HCT116 (cell line): ENCODE measurements around the gene ATCAY. TPM values are rescaled to one million over a fixed set of nuclear protein-coding genes. Genes with fewer than 3 reads are reported as not detected.
"Not testable (repeated sequence)": the region's sequence is repeated elsewhere in the genome, so short reads cannot be mapped to it uniquely, and the experiment has no call there.

Experiments used
- ATAC-seq: fragments of 200-7000 bp; cut with Tn5 transposase; 2 replicates; pipeline ENCODE4 v1.9.1; 2020; ENCODE audit warnings: mild to moderate bottlenecking, moderate library complexity
- BruUV-seq: library from RNA; stranded (reverse); fragments of 400-500 nt; replicated peaks from 2 replicates; lab custom pipeline; 2021; lab: Mats Ljungman, UMichigan
- CTCF ChIA-PET: fragments of 300-600 bp; sonication (Branson Sonifier 250); formaldehyde crosslinking; loops from one replicate; lab custom pipeline; 2021; ENCODE audit warnings: antibody characterized with exemption; lab: Charles Lee
- POLR2A ChIA-PET: fragments of 300-600, 350-600 bp; sonication (Branson Sonifier 250); formaldehyde crosslinking; loops from one replicate; lab custom pipeline; 2021; ENCODE audit warnings: antibody characterized with exemption; lab: Charles Lee
- RAD21 ChIA-PET, 2 experiments: fragments of 300-600 bp; sonication (Branson Sonifier 250); formaldehyde crosslinking; loops; one replicate each; lab custom pipeline; 2023; ENCODE audit warnings: low total read pairs in 2 of 2; ENCODE audit not compliant: uncharacterized antibody in 2 of 2, unreplicated experiment in 2 of 2, low non-redundant PET in 1 of 2; lab: Charles Lee
- DNase-seq: peaks from one replicate; pipeline ENCODE4 v3.0.0-alpha.2; 2010; ENCODE audit warnings: low read depth, low spot score
- H2AFZ ChIP-seq: fragments of 200-600 bp; shearing (Covaris generic), sonication (generic); 2 replicates; pipeline ENCODE4 v1.6.1; 2017; ENCODE audit warnings: low read depth, mixed run types, mixed read lengths, antibody characterized with exemption, low read length; ENCODE audit not compliant: poor library complexity, severe bottlenecking
- H3K27ac ChIP-seq: 2 replicates; pipeline ENCODE4 v1.5.1; 2012; ENCODE audit warnings: low read depth, low read length
- H3K27me3 ChIP-seq: fragments of 200-600 bp; sonication (generic); 2 replicates; pipeline ENCODE4 v1.6.1; 2016; ENCODE audit warnings: mixed run types, low read length, mixed read lengths; ENCODE audit not compliant: insufficient read depth
- H3K36me3 ChIP-seq, 2 experiments: fragments of 200-500 bp in 1 of 2; fragments of 200-600 bp in 1 of 2; sonication (Bioruptor generic) in 1 of 2; sonication (generic) in 1 of 2; 2 replicates each; pipeline versions ENCODE4 v1.5.1 to v1.6.1; 2014 to 2016; ENCODE audit warnings: low read length in 2 of 2, inconsistent platforms in 1 of 2, mixed read lengths in 1 of 2, mixed run types in 1 of 2; ENCODE audit not compliant: insufficient read depth in 2 of 2, control insufficient read depth in 1 of 2
- H3K4me1 ChIP-seq, 2 experiments: fragments of 200-600 bp in 1 of 2; sonication (generic) in 1 of 2; 2 replicates each; pipeline versions ENCODE4 v1.5.1 to v1.6.1; 2012 to 2017; ENCODE audit warnings: low read length in 2 of 2, inconsistent platforms in 1 of 2, mild to moderate bottlenecking in 1 of 2, mixed read lengths in 1 of 2, mixed run types in 1 of 2, moderate library complexity in 1 of 2; ENCODE audit not compliant: insufficient read depth in 2 of 2, control insufficient read depth in 1 of 2
- H3K4me2 ChIP-seq: fragments of 200-600 bp; sonication (generic); 2 replicates; pipeline ENCODE4 v1.6.1; 2017; ENCODE audit warnings: mixed run types, low read length, mixed read lengths
- H3K4me3 ChIP-seq, 2 experiments: fragments of 200-600 bp in 1 of 2; sonication (generic) in 1 of 2; replicated peaks in 1 of 2; 2 replicates each; pipeline ENCODE4 v1.5.1; 2011 to 2016; ENCODE audit warnings: low read length in 2 of 2, control low read depth in 1 of 2, low read depth in 1 of 2, mild to moderate bottlenecking in 1 of 2, mixed read lengths in 1 of 2, mixed run types in 1 of 2
- H3K79me2 ChIP-seq: fragments of 200-600 bp; sonication (generic); 2 replicates; pipeline ENCODE4 v1.6.1; 2017; ENCODE audit warnings: mild to moderate bottlenecking, mixed run types, low read length, moderate library complexity, mixed read lengths; ENCODE audit not compliant: insufficient read depth
- H3K9ac ChIP-seq: fragments of 200-600 bp; sonication (generic); 2 replicates; pipeline ENCODE4 v1.6.1; 2016; ENCODE audit warnings: low read length, mixed read lengths
- H3K9me2 ChIP-seq: fragments of 200-600 bp; sonication (generic), shearing (Covaris generic); 2 replicates; pipeline ENCODE4 v1.6.1; 2017; ENCODE audit warnings: mixed run types, mild to moderate bottlenecking, moderate library complexity; ENCODE audit not compliant: insufficient read depth
- H3K9me3 ChIP-seq, 2 experiments: fragments of 200-500 bp in 1 of 2; fragments of 200-600 bp in 1 of 2; sonication (Bioruptor generic) in 1 of 2; sonication (generic) in 1 of 2; 2 replicates each; pipeline ENCODE4 v1.6.1; 2014 to 2017; ENCODE audit warnings: low read length in 2 of 2, mixed read lengths in 2 of 2, inconsistent platforms in 1 of 2, low read depth in 1 of 2, mild to moderate bottlenecking in 1 of 2, mixed run types in 1 of 2, moderate library complexity in 1 of 2; ENCODE audit not compliant: control insufficient read depth in 1 of 2, insufficient read depth in 1 of 2
- H4K20me1 ChIP-seq: fragments of 200-600 bp; sonication (generic), shearing (Covaris generic); 2 replicates; pipeline ENCODE4 v1.6.1; 2017; ENCODE audit warnings: mixed run types, mild to moderate bottlenecking, moderate library complexity; ENCODE audit not compliant: insufficient read depth
- CBX3 ChIP-seq: IDR thresholded peaks from 2 replicates; pipeline ENCODE4 v1.6.1; 2012; ENCODE audit warnings: low read depth
- CEBPB ChIP-seq: IDR thresholded peaks from 2 replicates; pipeline ENCODE4 v1.6.1; 2012; ENCODE audit warnings: low read depth
- EGR1 ChIP-seq: IDR thresholded peaks from 2 replicates; pipeline ENCODE4 v1.6.1; 2012; ENCODE audit warnings: low read depth
- ELF1 ChIP-seq: IDR thresholded peaks from 2 replicates; pipeline ENCODE4 v1.6.1; 2012; ENCODE audit warnings: low read depth, borderline replicate concordance
- EZH2 ChIP-seq: fragments of 200-600 bp; sonication (generic); IDR thresholded peaks from 2 replicates; pipeline ENCODE4 v1.6.1; 2017; ENCODE audit warnings: antibody characterized with exemption, mixed run types
- EZH2phosphoT487 ChIP-seq: fragments of 200-600 bp; IDR thresholded peaks from 2 replicates; pipeline ENCODE4 v1.6.1; 2018; ENCODE audit warnings: antibody characterized with exemption, borderline replicate concordance
- FOSL1 ChIP-seq: IDR thresholded peaks from 2 replicates; pipeline ENCODE4 v1.6.1; 2012; ENCODE audit warnings: low read depth
- JUND ChIP-seq: IDR thresholded peaks from 2 replicates; pipeline ENCODE4 v1.6.1; 2012
- POLR2A ChIP-seq: IDR thresholded peaks from 2 replicates; pipeline ENCODE4 v1.7.0; 2011; ENCODE audit warnings: borderline replicate concordance; ENCODE audit not compliant: insufficient read depth, insufficient read length; ENCODE audit errors: extremely low read depth
- POLR2AphosphoS5 ChIP-seq: IDR thresholded peaks from 2 replicates; pipeline ENCODE4 v1.6.1; 2011; ENCODE audit warnings: mild to moderate bottlenecking, low read depth, low read length, moderate library complexity
- SIN3A ChIP-seq: IDR thresholded peaks from 2 replicates; pipeline ENCODE4 v1.6.1; 2012; ENCODE audit warnings: low read depth
- SP1 ChIP-seq: IDR thresholded peaks from 2 replicates; pipeline ENCODE4 v1.6.1; 2012; ENCODE audit warnings: low read depth
- TCF7L2 ChIP-seq: IDR thresholded peaks from 2 replicates; pipeline ENCODE4 v1.7.0; 2011; ENCODE audit warnings: borderline replicate concordance, inconsistent platforms; ENCODE audit not compliant: insufficient read depth, insufficient read length; ENCODE audit errors: extremely low read depth
- YY1 ChIP-seq: IDR thresholded peaks from 2 replicates; pipeline ENCODE4 v1.6.1; 2011; ENCODE audit warnings: low read length, low read depth, moderate library complexity, mild to moderate bottlenecking; ENCODE audit not compliant: insufficient replicate concordance; ENCODE audit errors: extremely low read depth
- ZFX ChIP-seq: fragments of 450-650 bp; IDR thresholded peaks from 2 replicates; pipeline ENCODE4 v1.6.1; 2017
- intact Hi-C: fragments of 100-400 bp; cut with micrococcal nuclease; formaldehyde crosslinking; loops from 2 replicates; pipeline ENCODE4 v1.10.0; 2022
- total RNA-seq: library from RNA; stranded (reverse); gene quantifications from one replicate; pipeline ENCODE4 v1.2.1, GENCODE V29; 2021; ENCODE audit not compliant: unreplicated experiment
- TF ChIP-seq, protein P1 (sequence below): IDR thresholded peaks from 2 replicates; pipeline ENCODE4 v1.6.1; 2012; ENCODE audit warnings: low read depth
- TF ChIP-seq, protein P2 (sequence below): IDR thresholded peaks from 2 replicates; pipeline ENCODE4 v1.6.1; 2011; ENCODE audit warnings: mild to moderate bottlenecking, low read length, moderate library complexity; ENCODE audit not compliant: insufficient replicate concordance; ENCODE audit errors: extremely low read depth
- TF ChIP-seq, protein P3 (sequence below): IDR thresholded peaks from 2 replicates; pipeline ENCODE4 v1.6.1; 2012

The ATCAY gene
- total RNA-seq, 1 experiment from 2014 or later, result not detected

DNA sequence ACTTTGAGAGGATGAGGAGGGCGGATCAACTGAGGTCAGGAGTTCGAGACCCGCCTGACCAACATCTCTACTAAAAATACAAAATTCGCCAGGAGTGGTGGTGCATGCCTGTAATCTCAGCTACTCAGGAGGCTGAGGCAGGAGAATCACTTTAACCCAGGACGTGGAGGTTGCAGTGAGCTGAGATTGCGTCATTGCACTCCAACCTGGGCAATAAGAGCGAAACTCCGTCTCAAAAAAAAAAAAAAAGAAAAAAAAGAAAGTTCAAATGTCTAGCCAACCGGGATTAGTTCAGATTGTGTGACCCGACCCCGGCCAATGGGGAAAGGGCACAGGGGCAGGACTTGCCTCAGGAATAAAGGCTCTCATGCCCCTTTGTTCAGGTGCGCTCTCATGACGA is 5.8 kb upstream of the ATCAY start:
- H3K9me3 ChIP-seq, H3K27ac ChIP-seq, H3K9me2 ChIP-seq, H2AFZ ChIP-seq, POLR2A ChIA-PET, H3K4me1 ChIP-seq, RAD21 ChIA-PET, ATAC-seq, H3K36me3 ChIP-seq, H3K9ac ChIP-seq, BruUV-seq, H3K4me2 ChIP-seq, H3K79me2 ChIP-seq, H3K27me3 ChIP-seq, intact Hi-C loops, H3K4me3 ChIP-seq, H4K20me1 ChIP-seq, DNase-seq: not testable (repeated sequence)
- CTCF ChIA-PET, result interaction anchor here (0.6 kb wide), 1 partner anchor 113 kb away, joined by 3 read pairs; no protein-coding TSS in a partner anchor

DNA sequence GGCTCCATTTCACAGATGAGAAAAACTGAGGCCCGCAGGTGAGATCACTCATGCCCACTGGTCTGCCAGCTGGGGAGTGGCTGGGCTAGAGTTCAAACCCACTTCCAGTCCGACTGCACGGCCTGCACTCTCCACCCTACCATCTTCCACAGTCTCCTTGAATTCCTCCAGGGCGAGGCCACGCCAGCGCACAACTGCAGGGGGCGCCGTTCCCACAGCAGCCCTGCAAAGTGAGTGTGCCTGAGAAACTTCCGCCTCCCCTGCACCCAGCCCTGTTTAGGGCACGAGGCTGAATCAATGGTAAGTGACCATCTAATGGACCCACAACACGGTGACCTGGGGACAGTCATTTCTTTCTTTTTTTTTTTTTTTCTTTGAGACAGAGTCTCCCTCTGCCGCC is 829 bp upstream of the ATCAY start:
- Histone ChIP-seq H3K9ac (no peak overlapping the region), H3K4me1 (no peaks in the 10 kb centered on the region), H2AFZ (no peak overlapping the region), H3K27me3 (no peaks in the 10 kb centered on the region), H3K4me3 (no peak overlapping the region), H3K9me2 (no peaks in the 10 kb centered on the region), H3K79me2 (no peaks in the 10 kb centered on the region), H3K9me3 (no peaks in the 10 kb centered on the region), H3K27ac (no peak overlapping the region), H4K20me1 (no peaks in the 10 kb centered on the region), H3K36me3 (no peaks in the 10 kb centered on the region), H3K4me2 (no peak overlapping the region)
- ChIA-PET RAD21 (no interaction called here), CTCF (no interaction called here), POLR2A (no interaction called here)
- ATAC-seq (peak; percentile 42; the same call in 1 of the 2 replicates), DNase-seq (no peak)
- BruUV-seq, result no TSS peak
- intact Hi-C loops, result no loop called here
- TF ChIP-seq SIN3A, result no peak
- no peak for TF ChIP-seq SP1
- no peak for TF ChIP-seq POLR2A
- TF ChIP-seq TCF7L2, result no peak
- TF ChIP-seq, protein P1, sequence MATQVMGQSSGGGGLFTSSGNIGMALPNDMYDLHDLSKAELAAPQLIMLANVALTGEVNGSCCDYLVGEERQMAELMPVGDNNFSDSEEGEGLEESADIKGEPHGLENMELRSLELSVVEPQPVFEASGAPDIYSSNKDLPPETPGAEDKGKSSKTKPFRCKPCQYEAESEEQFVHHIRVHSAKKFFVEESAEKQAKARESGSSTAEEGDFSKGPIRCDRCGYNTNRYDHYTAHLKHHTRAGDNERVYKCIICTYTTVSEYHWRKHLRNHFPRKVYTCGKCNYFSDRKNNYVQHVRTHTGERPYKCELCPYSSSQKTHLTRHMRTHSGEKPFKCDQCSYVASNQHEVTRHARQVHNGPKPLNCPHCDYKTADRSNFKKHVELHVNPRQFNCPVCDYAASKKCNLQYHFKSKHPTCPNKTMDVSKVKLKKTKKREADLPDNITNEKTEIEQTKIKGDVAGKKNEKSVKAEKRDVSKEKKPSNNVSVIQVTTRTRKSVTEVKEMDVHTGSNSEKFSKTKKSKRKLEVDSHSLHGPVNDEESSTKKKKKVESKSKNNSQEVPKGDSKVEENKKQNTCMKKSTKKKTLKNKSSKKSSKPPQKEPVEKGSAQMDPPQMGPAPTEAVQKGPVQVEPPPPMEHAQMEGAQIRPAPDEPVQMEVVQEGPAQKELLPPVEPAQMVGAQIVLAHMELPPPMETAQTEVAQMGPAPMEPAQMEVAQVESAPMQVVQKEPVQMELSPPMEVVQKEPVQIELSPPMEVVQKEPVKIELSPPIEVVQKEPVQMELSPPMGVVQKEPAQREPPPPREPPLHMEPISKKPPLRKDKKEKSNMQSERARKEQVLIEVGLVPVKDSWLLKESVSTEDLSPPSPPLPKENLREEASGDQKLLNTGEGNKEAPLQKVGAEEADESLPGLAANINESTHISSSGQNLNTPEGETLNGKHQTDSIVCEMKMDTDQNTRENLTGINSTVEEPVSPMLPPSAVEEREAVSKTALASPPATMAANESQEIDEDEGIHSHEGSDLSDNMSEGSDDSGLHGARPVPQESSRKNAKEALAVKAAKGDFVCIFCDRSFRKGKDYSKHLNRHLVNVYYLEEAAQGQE, result no peak
- no peak for TF ChIP-seq YY1
- TF ChIP-seq POLR2AphosphoS5, result no peak
- TF ChIP-seq EGR1, result no peak
- TF ChIP-seq EZH2, result no peak
- TF ChIP-seq ELF1, result no peak
- no peak for TF ChIP-seq EZH2phosphoT487
- TF ChIP-seq, protein P2, sequence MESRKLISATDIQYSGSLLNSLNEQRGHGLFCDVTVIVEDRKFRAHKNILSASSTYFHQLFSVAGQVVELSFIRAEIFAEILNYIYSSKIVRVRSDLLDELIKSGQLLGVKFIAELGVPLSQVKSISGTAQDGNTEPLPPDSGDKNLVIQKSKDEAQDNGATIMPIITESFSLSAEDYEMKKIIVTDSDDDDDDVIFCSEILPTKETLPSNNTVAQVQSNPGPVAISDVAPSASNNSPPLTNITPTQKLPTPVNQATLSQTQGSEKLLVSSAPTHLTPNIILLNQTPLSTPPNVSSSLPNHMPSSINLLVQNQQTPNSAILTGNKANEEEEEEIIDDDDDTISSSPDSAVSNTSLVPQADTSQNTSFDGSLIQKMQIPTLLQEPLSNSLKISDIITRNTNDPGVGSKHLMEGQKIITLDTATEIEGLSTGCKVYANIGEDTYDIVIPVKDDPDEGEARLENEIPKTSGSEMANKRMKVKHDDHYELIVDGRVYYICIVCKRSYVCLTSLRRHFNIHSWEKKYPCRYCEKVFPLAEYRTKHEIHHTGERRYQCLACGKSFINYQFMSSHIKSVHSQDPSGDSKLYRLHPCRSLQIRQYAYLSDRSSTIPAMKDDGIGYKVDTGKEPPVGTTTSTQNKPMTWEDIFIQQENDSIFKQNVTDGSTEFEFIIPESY, result no peak
- TF ChIP-seq JUND, result no peak
- no peak for TF ChIP-seq CEBPB
- TF ChIP-seq CBX3, result 0 out of 2 replicates have a peak, but pooled peaks have one; percentile 20
- no peak for TF ChIP-seq ZFX
- no peak for TF ChIP-seq FOSL1
- TF ChIP-seq, protein P3, sequence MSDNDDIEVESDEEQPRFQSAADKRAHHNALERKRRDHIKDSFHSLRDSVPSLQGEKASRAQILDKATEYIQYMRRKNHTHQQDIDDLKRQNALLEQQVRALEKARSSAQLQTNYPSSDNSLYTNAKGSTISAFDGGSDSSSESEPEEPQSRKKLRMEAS, result no peak
